Measurements from ENCODE around the gene CEP164. TPM values are rescaled to one million over a fixed set of nuclear protein-coding genes. Genes with fewer than 3 reads are reported as not detected.
"Not testable (repeated sequence)": the region's sequence is repeated elsewhere in the genome, so short reads cannot be mapped to it uniquely, and the experiment has no call there.

CEP164 gene
- polyA plus RNA-seq, 1 of the 3 experiments (the other 2 are of a cell fraction), result 27.7 TPM

DNA sequence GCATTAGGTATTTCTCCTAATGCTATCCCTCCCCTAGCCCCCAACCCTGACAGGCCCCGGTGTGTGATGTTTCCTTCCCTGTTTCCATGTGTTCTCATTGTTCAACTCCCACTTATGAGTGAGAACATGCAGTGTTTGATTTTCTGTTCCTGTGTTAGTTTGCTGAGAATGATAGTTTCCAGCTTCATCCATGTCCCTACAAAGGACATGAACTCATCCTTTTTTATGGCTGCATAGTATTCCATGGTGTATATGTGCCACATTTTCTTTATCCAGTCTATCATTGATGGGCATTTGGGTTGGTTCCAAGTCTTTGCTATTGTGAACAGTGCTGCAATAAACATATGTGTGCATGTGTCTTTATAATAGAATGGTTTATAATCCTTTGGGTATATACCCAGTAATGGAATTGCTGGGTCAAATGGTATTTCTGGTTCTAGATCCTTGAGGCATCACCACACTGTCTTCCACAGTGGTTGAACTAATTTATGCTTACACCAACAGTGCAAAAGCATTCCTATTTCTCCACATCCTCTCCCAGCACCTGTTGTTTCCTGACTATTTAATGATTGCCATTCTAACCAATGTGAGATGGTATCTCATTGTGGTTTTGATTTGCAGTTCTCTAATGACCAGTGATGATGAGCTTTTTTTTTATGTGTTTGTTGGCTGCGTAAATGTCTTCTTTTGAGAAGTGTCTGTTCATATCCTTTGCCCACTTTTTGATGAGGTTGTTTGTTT is 71.6 kb downstream of the CEP164 start:
- H3F3A ChIP-seq (replicated peaks; ENCODE audit: insufficient read depth); H3K9me2 ChIP-seq; H3K4me3 ChIP-seq (ENCODE audit: low read depth in 2 of 2, low read length in 1 of 2); POLR2A ChIA-PET; H3K79me2 ChIP-seq (ENCODE audit: insufficient read depth); H3K4me1 ChIP-seq (ENCODE audit: control insufficient read depth in 1 of 2, insufficient read depth in 2 of 2, low read depth in 1 of 2, low read length in 1 of 2); H3K4me2 ChIP-seq; H3K9ac ChIP-seq; H4K20me1 ChIP-seq (ENCODE audit: insufficient read depth); CTCF ChIA-PET; DNase-seq; H2AFZ ChIP-seq (ENCODE audit: low read depth); H3K27me3 ChIP-seq (ENCODE audit: insufficient read depth); H3K9me3 ChIP-seq; H3K27ac ChIP-seq (ENCODE audit: low read depth in 2 of 2, low read length in 1 of 2): not testable (repeated sequence)
- peaks cover 37 to 55% of the 10 kb centered on the region in 2 experiments for H3K36me3 ChIP-seq (replicated peaks in 1 of 2; ENCODE audit: control insufficient read depth in 1 of 2, insufficient read depth in 2 of 2, low read length in 1 of 2)
- WGBS (ENCODE audit: low lambda C conversion rate), result 97% methylated on average over 2 of the region's 2 CpGs

GRCh38 chr11:117405898-117406297 is 78.2 kb downstream of the CEP164 start:
- POLR2A ChIA-PET; H3K27me3 ChIP-seq (ENCODE audit: insufficient read depth); H3K9me2 ChIP-seq; H3F3A ChIP-seq (replicated peaks; ENCODE audit: insufficient read depth); H3K79me2 ChIP-seq (ENCODE audit: insufficient read depth); H3K27ac ChIP-seq (ENCODE audit: low read depth in 2 of 2, low read length in 1 of 2); H4K20me1 ChIP-seq (ENCODE audit: insufficient read depth); H3K9ac ChIP-seq; H3K4me3 ChIP-seq (ENCODE audit: low read depth in 2 of 2, low read length in 1 of 2); H2AFZ ChIP-seq (ENCODE audit: low read depth); H3K4me1 ChIP-seq (ENCODE audit: control insufficient read depth in 1 of 2, insufficient read depth in 2 of 2, low read depth in 1 of 2, low read length in 1 of 2); H3K9me3 ChIP-seq; DNase-seq; H3K4me2 ChIP-seq: not testable (repeated sequence)
- WGBS (ENCODE audit: low lambda C conversion rate), result 98% methylated on average over 2 of the region's 2 CpGs
- CTCF ChIA-PET, result interaction anchor here (1.3 kb wide), 1 partner anchor 21 kb away, joined by 4 read pairs; no protein-coding TSS in a partner anchor
- peaks cover 34 to 49% of the 10 kb centered on the region in 2 experiments for H3K36me3 ChIP-seq (replicated peaks in 1 of 2; ENCODE audit: control insufficient read depth in 1 of 2, insufficient read depth in 2 of 2, low read length in 1 of 2)

- ChIA-PET POLR2A (no interaction called here), CTCF (interaction anchor here (1.1 kb wide), 1 partner anchor 13 kb away, joined by 4 read pairs; no protein-coding TSS in a partner anchor)
- Histone ChIP-seq H2AFZ (ENCODE audit: low read depth) (no peak overlapping the region), H3K9ac (no peak overlapping the region), H3K4me1 (ENCODE audit: control insufficient read depth in 1 of 2, insufficient read depth in 2 of 2, low read depth in 1 of 2, low read length in 1 of 2) (peaks cover 0 to 12% of the 10 kb centered on the region in 2 experiments; a peak in 1 of 4 replicates), H3F3A (replicated peaks; ENCODE audit: insufficient read depth) (no peaks in the 10 kb centered on the region), H4K20me1 (ENCODE audit: insufficient read depth) (no peaks in the 10 kb centered on the region), H3K9me2 (no peaks in the 10 kb centered on the region), H3K79me2 (ENCODE audit: insufficient read depth) (no peaks in the 10 kb centered on the region), H3K4me2 (no peak overlapping the region), H3K27ac (ENCODE audit: low read depth in 2 of 2, low read length in 1 of 2) (no peak overlapping the region), H3K27me3 (ENCODE audit: insufficient read depth) (no peaks in the 10 kb centered on the region), H3K4me3 (ENCODE audit: low read depth in 2 of 2, low read length in 1 of 2) (no peak overlapping the region), H3K9me3 (no peaks in the 10 kb centered on the region), H3K36me3 (replicated peaks in 1 of 2; ENCODE audit: control insufficient read depth in 1 of 2, insufficient read depth in 2 of 2, low read length in 1 of 2) (peaks cover 42 to 46% of the 10 kb centered on the region in 2 experiments)
- no peak for DNase-seq
- 93% methylated on average over 6 of the region's 6 CpGs for WGBS (ENCODE audit: low lambda C conversion rate)
- TF ChIP-seq FOSL2 (IDR thresholded peaks at IDR 0.05; ENCODE audit: borderline replicate concordance, low read depth) (no peak), EP300 (IDR thresholded peaks at IDR 0.05; ENCODE audit: borderline replicate concordance in 1 of 2, low read depth in 1 of 2, low read length in 1 of 2) (no peak), YY1 (IDR thresholded peaks at IDR 0.05; ENCODE audit: low read depth) (no peak), MEF2A (IDR thresholded peaks at IDR 0.05; ENCODE audit: borderline replicate concordance, low read depth) (no peak), TEAD4 (IDR thresholded peaks at IDR 0.05; ENCODE audit: borderline replicate concordance, insufficient read depth) (no peak), USF1 (IDR thresholded peaks at IDR 0.05; ENCODE audit: borderline replicate concordance, low read depth) (no peak), RXRA (IDR thresholded peaks at IDR 0.05; ENCODE audit: borderline replicate concordance, low read depth) (no peak), CHD2 (IDR thresholded peaks at IDR 0.05; ENCODE audit: low read length, partially characterized antibody) (no peak), NFIC (IDR thresholded peaks at IDR 0.05; ENCODE audit: borderline replicate concordance) (no peak), EZH2phosphoT487 (IDR thresholded peaks at IDR 0.05; ENCODE audit: borderline replicate concordance, low read depth) (no peak), NRF1 (IDR thresholded peaks at IDR 0.05; ENCODE audit: low read depth, low read length) (no peak), SMC3 (IDR thresholded peaks at IDR 0.05; ENCODE audit: low read depth, low read length) (no peak)
- TF ChIP-seq, protein P1, sequence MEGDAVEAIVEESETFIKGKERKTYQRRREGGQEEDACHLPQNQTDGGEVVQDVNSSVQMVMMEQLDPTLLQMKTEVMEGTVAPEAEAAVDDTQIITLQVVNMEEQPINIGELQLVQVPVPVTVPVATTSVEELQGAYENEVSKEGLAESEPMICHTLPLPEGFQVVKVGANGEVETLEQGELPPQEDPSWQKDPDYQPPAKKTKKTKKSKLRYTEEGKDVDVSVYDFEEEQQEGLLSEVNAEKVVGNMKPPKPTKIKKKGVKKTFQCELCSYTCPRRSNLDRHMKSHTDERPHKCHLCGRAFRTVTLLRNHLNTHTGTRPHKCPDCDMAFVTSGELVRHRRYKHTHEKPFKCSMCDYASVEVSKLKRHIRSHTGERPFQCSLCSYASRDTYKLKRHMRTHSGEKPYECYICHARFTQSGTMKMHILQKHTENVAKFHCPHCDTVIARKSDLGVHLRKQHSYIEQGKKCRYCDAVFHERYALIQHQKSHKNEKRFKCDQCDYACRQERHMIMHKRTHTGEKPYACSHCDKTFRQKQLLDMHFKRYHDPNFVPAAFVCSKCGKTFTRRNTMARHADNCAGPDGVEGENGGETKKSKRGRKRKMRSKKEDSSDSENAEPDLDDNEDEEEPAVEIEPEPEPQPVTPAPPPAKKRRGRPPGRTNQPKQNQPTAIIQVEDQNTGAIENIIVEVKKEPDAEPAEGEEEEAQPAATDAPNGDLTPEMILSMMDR (IDR thresholded peaks at IDR 0.05), result no peak
- TF ChIP-seq, protein P2, sequence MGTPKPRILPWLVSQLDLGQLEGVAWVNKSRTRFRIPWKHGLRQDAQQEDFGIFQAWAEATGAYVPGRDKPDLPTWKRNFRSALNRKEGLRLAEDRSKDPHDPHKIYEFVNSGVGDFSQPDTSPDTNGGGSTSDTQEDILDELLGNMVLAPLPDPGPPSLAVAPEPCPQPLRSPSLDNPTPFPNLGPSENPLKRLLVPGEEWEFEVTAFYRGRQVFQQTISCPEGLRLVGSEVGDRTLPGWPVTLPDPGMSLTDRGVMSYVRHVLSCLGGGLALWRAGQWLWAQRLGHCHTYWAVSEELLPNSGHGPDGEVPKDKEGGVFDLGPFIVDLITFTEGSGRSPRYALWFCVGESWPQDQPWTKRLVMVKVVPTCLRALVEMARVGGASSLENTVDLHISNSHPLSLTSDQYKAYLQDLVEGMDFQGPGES (IDR thresholded peaks at IDR 0.05; ENCODE audit: low read depth, low read length), result no peak
- TF ChIP-seq, protein P3, sequence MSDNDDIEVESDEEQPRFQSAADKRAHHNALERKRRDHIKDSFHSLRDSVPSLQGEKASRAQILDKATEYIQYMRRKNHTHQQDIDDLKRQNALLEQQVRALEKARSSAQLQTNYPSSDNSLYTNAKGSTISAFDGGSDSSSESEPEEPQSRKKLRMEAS (IDR thresholded peaks at IDR 0.05; ENCODE audit: low read depth), result no peak
These were observed 79.4 kb downstream of the CEP164 start for GRCh38 chr11:117407016-117407415.
